ENCODE data around the gene MRPS22. TPM values are rescaled to one million over a fixed set of nuclear protein-coding genes. Genes with fewer than 3 reads are reported as not detected.

MRPS22 gene
- total RNA-seq, 1 donor from 2014 or later = 38.1 TPM

- Mint-ChIP-seq H3K36me3 (ENCODE audit: low read depth, unreplicated experiment) (peaks cover 10% of the 10 kb centered on the region), H3K4me1 (ENCODE audit: unreplicated experiment) (peaks cover 4% of the 10 kb centered on the region), H3K27me3 (ENCODE audit: unreplicated experiment) (peaks cover 3% of the 10 kb centered on the region), H3K27ac (ENCODE audit: unreplicated experiment) (no peak overlapping the region), H3K4me3 (ENCODE audit: unreplicated experiment) (no peak overlapping the region), H3K9me3 (ENCODE audit: unreplicated experiment) (no peaks in the 10 kb centered on the region)
- TF ChIP-seq CTCF (IDR thresholded peaks at IDR 0.05; ENCODE audit: unreplicated experiment) = no peak
- DNase-seq (ENCODE audit: low spot score) = no peak
Observed at GRCh38 chr3:139324456-139324855, 19.4 kb upstream of the MRPS22 start.

GRCh38 chr3:139325551-139325950 lies 18.3 kb upstream of the MRPS22 start:
- Mint-ChIP-seq H3K4me3 (ENCODE audit: unreplicated experiment) (no peak overlapping the region), H3K36me3 (ENCODE audit: low read depth, unreplicated experiment) (peaks cover 7% of the 10 kb centered on the region), H3K27ac (ENCODE audit: unreplicated experiment) (no peak overlapping the region), H3K4me1 (ENCODE audit: unreplicated experiment) (peaks cover 4% of the 10 kb centered on the region), H3K9me3 (ENCODE audit: unreplicated experiment) (no peaks in the 10 kb centered on the region), H3K27me3 (ENCODE audit: unreplicated experiment) (peaks cover 3% of the 10 kb centered on the region)
- no peak for DNase-seq (ENCODE audit: low spot score)
- no peak for TF ChIP-seq CTCF (IDR thresholded peaks at IDR 0.05; ENCODE audit: unreplicated experiment)

- no peak for DNase-seq (ENCODE audit: low spot score)
- peaks cover 4% of the 10 kb centered on the region for H3K4me1 Mint-ChIP-seq (ENCODE audit: unreplicated experiment)
- no peak overlapping the region for H3K4me3 Mint-ChIP-seq (ENCODE audit: unreplicated experiment)
- no peaks in the 10 kb centered on the region for H3K9me3 Mint-ChIP-seq (ENCODE audit: unreplicated experiment)
- H3K27me3 Mint-ChIP-seq (ENCODE audit: unreplicated experiment) = peaks cover 3% of the 10 kb centered on the region
- H3K36me3 Mint-ChIP-seq (ENCODE audit: low read depth, unreplicated experiment) = peaks cover 7% of the 10 kb centered on the region
- no peak overlapping the region for H3K27ac Mint-ChIP-seq (ENCODE audit: unreplicated experiment)
- no peak for TF ChIP-seq CTCF (IDR thresholded peaks at IDR 0.05; ENCODE audit: unreplicated experiment)
Observed at GRCh38 chr3:139326131-139326530, 17.7 kb upstream of the MRPS22 start.

- Mint-ChIP-seq H3K4me1 (ENCODE audit: unreplicated experiment) (peaks cover 4% of the 10 kb centered on the region), H3K27ac (ENCODE audit: unreplicated experiment) (no peak overlapping the region), H3K27me3 (ENCODE audit: unreplicated experiment) (peaks cover 3% of the 10 kb centered on the region), H3K9me3 (ENCODE audit: unreplicated experiment) (no peaks in the 10 kb centered on the region), H3K4me3 (ENCODE audit: unreplicated experiment) (no peak overlapping the region), H3K36me3 (ENCODE audit: low read depth, unreplicated experiment) (peaks cover 7% of the 10 kb centered on the region)
- TF ChIP-seq CTCF (IDR thresholded peaks at IDR 0.05; ENCODE audit: unreplicated experiment) = no peak
- DNase-seq (ENCODE audit: low spot score) = no peak
Observed at GRCh38 chr3:139326707-139327106, 17.1 kb upstream of the MRPS22 start.

GRCh38 chr3:139327231-139327630 lies 16.6 kb upstream of the MRPS22 start:
- Mint-ChIP-seq H3K9me3 (ENCODE audit: unreplicated experiment) (no peaks in the 10 kb centered on the region), H3K27me3 (ENCODE audit: unreplicated experiment) (peaks cover 3% of the 10 kb centered on the region), H3K27ac (ENCODE audit: unreplicated experiment) (no peak overlapping the region), H3K4me3 (ENCODE audit: unreplicated experiment) (no peak overlapping the region), H3K36me3 (ENCODE audit: low read depth, unreplicated experiment) (peaks cover 7% of the 10 kb centered on the region), H3K4me1 (ENCODE audit: unreplicated experiment) (peaks cover 4% of the 10 kb centered on the region)
- no peak for TF ChIP-seq CTCF (IDR thresholded peaks at IDR 0.05; ENCODE audit: unreplicated experiment)
- no peak for DNase-seq (ENCODE audit: low spot score)
